Natural killer cell (primary cell): ENCODE measurements around the gene CCDC157. TPM values are rescaled to one million over a fixed set of nuclear protein-coding genes. Genes with fewer than 3 reads are reported as not detected.

Experiments used
- ATAC-seq, 3 donors: fragments of 150-1000 bp in 2 of 3; fragments of 200-7000 bp in 1 of 3; cut with Tn5 transposase; 1 replicate in 1 of 3; 2 replicates in 2 of 3; pipeline ENCODE4 v1.10.0; 2021; ENCODE audit warnings: mild to moderate bottlenecking in 2 of 3, moderate library complexity in 2 of 3
- DNase-seq, 2 donors: peaks; one replicate each; pipeline versions ENCODE4 v3.0.0 to v3.0.0-alpha.2; 2013 to 2021; ENCODE audit warnings: mixed read lengths in 1 of 2
- H3K27ac ChIP-seq: one replicate; pipeline ENCODE4 v1.5.1; 2013; ENCODE audit warnings: mild to moderate bottlenecking, low read length
- H3K27me3 ChIP-seq: one replicate; pipeline ENCODE4 v1.6.1; 2013; ENCODE audit warnings: low read length; ENCODE audit not compliant: control insufficient read depth, insufficient read depth
- H3K36me3 ChIP-seq: one replicate; pipeline ENCODE4 v1.6.1; 2013; ENCODE audit warnings: low read length; ENCODE audit not compliant: control insufficient read depth, insufficient read depth
- H3K4me1 ChIP-seq: one replicate; pipeline ENCODE4 v1.6.1; 2013; ENCODE audit warnings: low read length; ENCODE audit not compliant: control insufficient read depth, insufficient read depth
- H3K4me3 ChIP-seq: one replicate; pipeline ENCODE4 v1.5.1; 2013; ENCODE audit warnings: low read length
- H3K9me3 ChIP-seq: one replicate; pipeline ENCODE4 v1.6.1; 2013; ENCODE audit warnings: low read length; ENCODE audit not compliant: control insufficient read depth, insufficient read depth
- H3K27ac Mint-ChIP-seq, 2 donors: one replicate each; pipeline ENCODE4 v1.8.0; 2022; ENCODE audit warnings: mild to moderate bottlenecking in 2 of 2, mixed read lengths in 2 of 2, moderate library complexity in 1 of 2
- H3K27me3 Mint-ChIP-seq, 2 donors: one replicate each; pipeline ENCODE4 v1.8.0; 2022; ENCODE audit warnings: low read depth in 2 of 2, mixed read lengths in 2 of 2
- H3K36me3 Mint-ChIP-seq: one replicate; pipeline ENCODE4 v1.8.0; 2022; ENCODE audit warnings: mixed read lengths
- H3K4me1 Mint-ChIP-seq, 2 donors: one replicate each; pipeline ENCODE4 v1.8.0; 2022; ENCODE audit warnings: mixed read lengths in 2 of 2
- H3K4me3 Mint-ChIP-seq: one replicate; pipeline ENCODE4 v1.8.0; 2022; ENCODE audit warnings: mild to moderate bottlenecking, moderate library complexity, mixed read lengths
- H3K9me3 Mint-ChIP-seq, 2 donors: one replicate each; pipeline ENCODE4 v1.8.0; 2022; ENCODE audit warnings: mixed read lengths in 2 of 2
- WGBS: methylation state at CpG from one replicate; pipeline ENCODE4 v1.1.7; 2013; ENCODE audit warnings: missing lambda C conversion rate; ENCODE audit not compliant: insufficient coverage; 5-methylcytosine and 5-hydroxymethylcytosine counted together
- intact Hi-C: fragments of 100-400 bp; cut with micrococcal nuclease; formaldehyde crosslinking; loops from one replicate; pipeline ENCODE4 v1.14.2; 2022
- total RNA-seq, 4 donors: library from RNA; stranded (reverse); fragments of 120-200 nt in 1 of 4; gene quantifications; one replicate each; pipeline versions ENCODE4 v1.2.3 to v1.2.4, GENCODE V29; 2013 to 2022
- TF ChIP-seq, protein P1 (sequence below): fragments of 200-600 bp; IDR thresholded peaks from one replicate; pipeline ENCODE4 v1.8.0; 2022; ENCODE audit warnings: antibody characterized with exemption

The CCDC157 gene
- total RNA-seq, 3 donors from 2014 or later (not counting 1 experiment from before 2014, with no cell fraction given), result 7.7 to 9.7 (median 8.4) TPM

DNA sequence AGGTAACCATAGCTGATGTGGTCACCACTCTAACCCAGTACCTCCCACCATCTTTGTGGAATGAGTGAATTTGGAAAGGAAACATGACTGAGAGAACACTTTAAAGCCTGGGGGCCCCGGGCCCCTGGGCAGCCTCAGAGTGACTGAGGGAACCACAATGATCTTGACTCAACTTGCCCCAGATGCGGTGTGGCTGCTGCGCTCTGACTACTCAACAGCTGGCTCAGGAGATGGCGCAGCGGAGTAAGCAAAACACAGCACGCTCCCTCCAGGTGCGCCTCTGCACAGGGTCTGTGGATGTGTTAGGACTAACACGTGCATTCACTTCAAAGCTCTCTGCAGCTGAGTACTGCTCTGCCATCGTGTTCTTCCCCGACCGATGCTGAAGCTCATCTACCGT is 24.5 kb downstream of the CCDC157 start:
- no peak for DNase-seq
- H3K4me3 ChIP-seq, result no peak overlapping the region
- intact Hi-C loops, result no loop called here
- TF ChIP-seq, protein P1, sequence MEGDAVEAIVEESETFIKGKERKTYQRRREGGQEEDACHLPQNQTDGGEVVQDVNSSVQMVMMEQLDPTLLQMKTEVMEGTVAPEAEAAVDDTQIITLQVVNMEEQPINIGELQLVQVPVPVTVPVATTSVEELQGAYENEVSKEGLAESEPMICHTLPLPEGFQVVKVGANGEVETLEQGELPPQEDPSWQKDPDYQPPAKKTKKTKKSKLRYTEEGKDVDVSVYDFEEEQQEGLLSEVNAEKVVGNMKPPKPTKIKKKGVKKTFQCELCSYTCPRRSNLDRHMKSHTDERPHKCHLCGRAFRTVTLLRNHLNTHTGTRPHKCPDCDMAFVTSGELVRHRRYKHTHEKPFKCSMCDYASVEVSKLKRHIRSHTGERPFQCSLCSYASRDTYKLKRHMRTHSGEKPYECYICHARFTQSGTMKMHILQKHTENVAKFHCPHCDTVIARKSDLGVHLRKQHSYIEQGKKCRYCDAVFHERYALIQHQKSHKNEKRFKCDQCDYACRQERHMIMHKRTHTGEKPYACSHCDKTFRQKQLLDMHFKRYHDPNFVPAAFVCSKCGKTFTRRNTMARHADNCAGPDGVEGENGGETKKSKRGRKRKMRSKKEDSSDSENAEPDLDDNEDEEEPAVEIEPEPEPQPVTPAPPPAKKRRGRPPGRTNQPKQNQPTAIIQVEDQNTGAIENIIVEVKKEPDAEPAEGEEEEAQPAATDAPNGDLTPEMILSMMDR, result no peak
- H3K36me3 Mint-ChIP-seq, result no peaks in the 10 kb centered on the region
- no peaks in the 10 kb centered on the region for H3K9me3 Mint-ChIP-seq
- H3K9me3 ChIP-seq, result no peaks in the 10 kb centered on the region
- H3K27ac ChIP-seq, result no peak overlapping the region
- peaks cover 2% of the 10 kb centered on the region for H3K4me1 ChIP-seq
- no peak for ATAC-seq
- H3K27me3 Mint-ChIP-seq, result no peaks in the 10 kb centered on the region
- 90% methylated on average over 12 of the region's 12 CpGs for WGBS
- H3K27ac Mint-ChIP-seq, result no peak overlapping the region
- no peak overlapping the region for H3K4me3 Mint-ChIP-seq
- no peaks in the 10 kb centered on the region for H3K36me3 ChIP-seq
- no peaks in the 10 kb centered on the region for H3K27me3 ChIP-seq
- no peaks in the 10 kb centered on the region for H3K4me1 Mint-ChIP-seq

DNA sequence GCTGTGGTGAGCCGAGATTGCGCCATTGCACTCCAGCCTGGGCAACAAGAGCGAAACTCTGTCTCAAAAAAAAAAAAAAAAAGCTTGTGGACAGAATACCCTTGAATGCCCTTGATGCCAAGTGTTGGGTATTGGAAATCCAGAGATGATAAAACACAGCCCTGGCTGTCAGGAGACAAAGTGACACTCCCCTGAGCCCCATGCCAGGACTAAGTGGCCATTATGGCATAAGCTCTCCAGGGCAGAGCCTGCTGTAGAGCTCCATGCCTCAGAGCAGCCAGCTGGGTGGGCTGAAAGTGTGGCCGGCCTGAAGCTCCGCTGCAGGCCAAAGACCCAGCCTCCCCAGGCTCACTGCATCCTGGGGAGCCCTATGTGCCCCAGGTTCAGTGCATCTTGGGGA is 25.5 kb downstream of the CCDC157 start:
- H3K27ac Mint-ChIP-seq, result no peak overlapping the region
- no peaks in the 10 kb centered on the region for H3K9me3 ChIP-seq
- peaks cover 0 to 1% of the 10 kb centered on the region in 2 donors for H3K27me3 Mint-ChIP-seq
- H3K36me3 Mint-ChIP-seq, result no peaks in the 10 kb centered on the region
- peaks cover 2 to 3% of the 10 kb centered on the region in 2 donors for H3K4me1 Mint-ChIP-seq
- H3K4me3 ChIP-seq, result no peak overlapping the region
- no peaks in the 10 kb centered on the region for H3K9me3 Mint-ChIP-seq
- no peak overlapping the region for H3K27ac ChIP-seq
- intact Hi-C loops, result no loop called here
- no peak for ATAC-seq
- WGBS, result 92% methylated on average over 5 of the region's 5 CpGs
- no peaks in the 10 kb centered on the region for H3K27me3 ChIP-seq
- TF ChIP-seq, protein P1, result no peak
- H3K36me3 ChIP-seq, result no peaks in the 10 kb centered on the region
- no peak overlapping the region for H3K4me3 Mint-ChIP-seq
- DNase-seq, result no peak
- H3K4me1 ChIP-seq, result peaks cover 9% of the 10 kb centered on the region

DNA sequence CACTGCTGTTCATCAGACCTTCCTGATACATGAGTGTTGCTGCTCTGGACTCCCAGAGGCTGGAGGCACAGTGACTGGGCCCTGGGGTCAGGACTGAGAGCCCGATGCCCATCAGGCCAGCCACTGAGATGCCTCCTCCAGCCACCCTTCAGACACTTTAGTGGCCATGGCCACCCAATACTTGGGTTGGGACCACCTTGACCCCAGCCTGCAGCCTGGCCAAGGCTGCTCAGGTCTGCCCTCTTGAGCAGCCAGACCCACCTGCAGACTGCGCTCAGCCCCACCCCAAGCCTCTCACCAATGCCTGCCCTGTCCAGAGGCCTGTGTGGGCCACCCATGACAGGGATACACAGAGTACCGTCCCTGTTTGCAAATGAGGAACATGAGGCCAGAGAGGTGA is 26.3 kb downstream of the CCDC157 start:
- DNase-seq (no peak), ATAC-seq (no peak)
- H3K9me3 ChIP-seq, result no peaks in the 10 kb centered on the region
- H3K27ac ChIP-seq, result no peak overlapping the region
- H3K4me1 ChIP-seq, result peaks cover 12% of the 10 kb centered on the region
- WGBS, result 69% methylated on average over 3 of the region's 3 CpGs
- Mint-ChIP-seq H3K27me3 (peaks cover 0 to 5% of the 10 kb centered on the region in 2 donors), H3K4me3 (no peak overlapping the region), H3K36me3 (no peaks in the 10 kb centered on the region), H3K27ac (no peak overlapping the region), H3K9me3 (no peaks in the 10 kb centered on the region), H3K4me1 (peaks cover 5 to 6% of the 10 kb centered on the region in 2 donors)
- TF ChIP-seq, protein P1, result no peak
- intact Hi-C loops, result no loop called here
- H3K4me3 ChIP-seq, result no peak overlapping the region
- H3K36me3 ChIP-seq, result no peaks in the 10 kb centered on the region
- H3K27me3 ChIP-seq, result no peaks in the 10 kb centered on the region

DNA sequence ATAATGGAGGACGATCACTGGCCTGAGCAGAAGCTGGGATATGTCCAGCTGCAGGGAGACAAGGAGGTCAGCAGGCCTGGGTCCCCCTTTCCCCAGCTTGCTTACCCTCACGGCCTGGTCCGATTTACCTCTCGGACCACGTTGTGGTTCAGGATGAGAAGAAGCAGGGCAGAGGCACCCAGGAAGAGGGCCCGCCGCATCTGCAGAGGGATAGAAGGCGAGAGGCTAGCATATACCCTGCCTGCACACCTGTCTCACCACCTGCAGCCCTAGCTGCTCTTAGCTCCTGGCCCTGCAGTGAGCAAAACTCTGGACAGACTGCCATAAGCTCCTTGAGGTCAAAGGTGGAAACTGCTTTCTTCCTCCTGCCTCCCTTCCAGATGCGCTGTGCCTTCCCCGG is 29.1 kb downstream of the CCDC157 start:
- H3K36me3 Mint-ChIP-seq, result no peaks in the 10 kb centered on the region
- Histone ChIP-seq H3K27ac (no peak overlapping the region), H3K4me1 (peaks cover 12% of the 10 kb centered on the region), H3K36me3 (no peaks in the 10 kb centered on the region), H3K27me3 (no peaks in the 10 kb centered on the region), H3K4me3 (no peak overlapping the region), H3K9me3 (no peaks in the 10 kb centered on the region)
- TF ChIP-seq, protein P1, result no peak
- peaks cover 5 to 6% of the 10 kb centered on the region in 2 donors for H3K4me1 Mint-ChIP-seq
- H3K4me3 Mint-ChIP-seq, result peak overlapping the region; percentile 52
- no peaks in the 10 kb centered on the region for H3K9me3 Mint-ChIP-seq
- 96% methylated on average over 10 of the region's 10 CpGs for WGBS
- DNase-seq (no peak), ATAC-seq (no peak)
- intact Hi-C loops, result no loop called here
- peaks cover 0 to 5% of the 10 kb centered on the region in 2 donors for H3K27me3 Mint-ChIP-seq
- no peak overlapping the region for H3K27ac Mint-ChIP-seq
